ENCODE measurements around the gene ERP27. TPM values are rescaled to one million over a fixed set of nuclear protein-coding genes. Genes with fewer than 3 reads are reported as not detected.

The ERP27 gene
- polyA plus RNA-seq, 2 of the 4 experiments (the other 2 are of a cell fraction) = 0.09 to 0.28 TPM

- ChIA-PET CTCF (no interaction called here), POLR2A (no interaction called here)
- H3K4me1 ChIP-seq = no peaks in the 10 kb centered on the region; the same call in 2 of the 3 replicates
- no peaks in the 10 kb centered on the region for H3K9me3 ChIP-seq
- FAIRE-seq (no peak), ATAC-seq (no peak), DNase-seq (ENCODE audit: low read depth in 1 of 2, low spot score in 1 of 2) (no peak)
- H3K4me3 ChIP-seq = no peak overlapping the region
- no peak overlapping the region for H3K4me2 ChIP-seq
- TF ChIP-seq CTCF (IDR thresholded peaks at IDR 0.05) = no peak
- no peak overlapping the region for H3K27ac ChIP-seq
Observed at GRCh38 chr12:14930299-14930698, 8.0 kb downstream of the ERP27 start.

- CTCF ChIA-PET = no interaction called here
Observed at GRCh38 chr12:14928931-14929330, 9.4 kb downstream of the ERP27 start.

GRCh38 chr12:14927267-14927666 lies 11.1 kb downstream of the ERP27 start:
- no peaks in the 10 kb centered on the region; the same call in 2 of the 3 replicates for H3K4me1 ChIP-seq
- H3K27ac ChIP-seq = no peak overlapping the region
- no peak for TF ChIP-seq KDM1A (IDR thresholded peaks at IDR 0.05; ENCODE audit: low read depth)
- no peak for TF ChIP-seq HEYL (CRISPR knock-in tag; IDR thresholded peaks at IDR 0.05)
- TF ChIP-seq CEBPB (IDR thresholded peaks at IDR 0.05) = no peak
- no peak overlapping the region for H3K4me3 ChIP-seq
- ATAC-seq (no peak), FAIRE-seq (no peak), DNase-seq (ENCODE audit: low read depth in 1 of 2, low spot score in 1 of 2) (no peak)
- H3K4me2 ChIP-seq = no peak overlapping the region
- WGBS (ENCODE audit: missing lambda C conversion rate) = 72% methylated on average over 3 of the region's 3 CpGs
- no peaks in the 10 kb centered on the region for H3K9me3 ChIP-seq
- POLR2A ChIA-PET = no interaction called here
- CTCF ChIA-PET = interaction anchor here (1.0 kb wide), 2 partner anchors 9 to 21 kb away, joined by 4 read pairs; no protein-coding TSS in a partner anchor

More at GRCh38 chr12:14928931-14929330, 9.4 kb downstream of the ERP27 start:
- Histone ChIP-seq H3K4me1 (no peaks in the 10 kb centered on the region; the same call in 2 of the 3 replicates), H3K4me2 (no peak overlapping the region), H3K4me3 (no peak overlapping the region), H3K9me3 (no peaks in the 10 kb centered on the region), H3K27ac (no peak overlapping the region)
- POLR2A ChIA-PET = no interaction called here
- TF ChIP-seq NFE2L2 (conservative IDR thresholded peaks at IDR 0.05; ENCODE audit: low read length) (no peak), NPAS2 (CRISPR knock-in tag; IDR thresholded peaks at IDR 0.05; ENCODE audit: borderline replicate concordance) (no peak), MAX (IDR thresholded peaks at IDR 0.05) (no peak), KDM5A (IDR thresholded peaks at IDR 0.05) (no peak), E2F6 (IDR thresholded peaks at IDR 0.05; ENCODE audit: borderline replicate concordance, low read depth) (no peak), POLR2AphosphoS2 (conservative IDR thresholded peaks at IDR 0.05; ENCODE audit: low read length) (no peak), HMGXB4 (CRISPR knock-in tag; IDR thresholded peaks at IDR 0.05; ENCODE audit: borderline replicate concordance) (no peak), EP300 (IDR thresholded peaks at IDR 0.05) (no peak), PHF8 (IDR thresholded peaks at IDR 0.05; ENCODE audit: borderline replicate concordance, low read depth) (no peak)
- FAIRE-seq = no peak
- ATAC-seq = no peak
- DNase-seq (ENCODE audit: low read depth in 1 of 2, low spot score in 1 of 2) = no peak
- 69% methylated on average over 4 of the region's 4 CpGs for WGBS (ENCODE audit: missing lambda C conversion rate)

- ATAC-seq (no peak), DNase-seq (ENCODE audit: low read depth in 1 of 2, low spot score in 1 of 2) (no peak), FAIRE-seq (no peak)
- Histone ChIP-seq H3K9me3 (no peaks in the 10 kb centered on the region), H3K4me1 (no peaks in the 10 kb centered on the region), H3K27ac (no peak overlapping the region), H3K4me2 (no peak overlapping the region), H3K4me3 (no peak overlapping the region)
- WGBS (ENCODE audit: missing lambda C conversion rate) = 75% methylated on average over 3 of the region's 3 CpGs
- CTCF ChIA-PET = no interaction called here
- POLR2A ChIA-PET = no interaction called here
- TF ChIP-seq HOXA7 (CRISPR knock-in tag; IDR thresholded peaks at IDR 0.05) (no peak), HMGXB4 (CRISPR knock-in tag; IDR thresholded peaks at IDR 0.05; ENCODE audit: borderline replicate concordance) (no peak), KDM1A (IDR thresholded peaks at IDR 0.05; ENCODE audit: low read depth) (no peak), FOXS1 (CRISPR knock-in tag; IDR thresholded peaks at IDR 0.05) (no peak), NR3C1 (IDR thresholded peaks at IDR 0.05) (no peak), CTCF (IDR thresholded peaks at IDR 0.05) (no peak)
Observed at GRCh38 chr12:14924541-14924940, 13.8 kb downstream of the ERP27 start.

All from A549 (cell line).